ENCODE measurements around the gene C18orf32. TPM values are rescaled to one million over a fixed set of nuclear protein-coding genes. Genes with fewer than 3 reads are reported as not detected.

The C18orf32 gene
- total and polyA plus RNA-seq, 2 of the 13 experiments (the other 11 are each of a cell fraction or from before 2014, with no cell fraction given): 17.6 to 20.6 TPM

DNA sequence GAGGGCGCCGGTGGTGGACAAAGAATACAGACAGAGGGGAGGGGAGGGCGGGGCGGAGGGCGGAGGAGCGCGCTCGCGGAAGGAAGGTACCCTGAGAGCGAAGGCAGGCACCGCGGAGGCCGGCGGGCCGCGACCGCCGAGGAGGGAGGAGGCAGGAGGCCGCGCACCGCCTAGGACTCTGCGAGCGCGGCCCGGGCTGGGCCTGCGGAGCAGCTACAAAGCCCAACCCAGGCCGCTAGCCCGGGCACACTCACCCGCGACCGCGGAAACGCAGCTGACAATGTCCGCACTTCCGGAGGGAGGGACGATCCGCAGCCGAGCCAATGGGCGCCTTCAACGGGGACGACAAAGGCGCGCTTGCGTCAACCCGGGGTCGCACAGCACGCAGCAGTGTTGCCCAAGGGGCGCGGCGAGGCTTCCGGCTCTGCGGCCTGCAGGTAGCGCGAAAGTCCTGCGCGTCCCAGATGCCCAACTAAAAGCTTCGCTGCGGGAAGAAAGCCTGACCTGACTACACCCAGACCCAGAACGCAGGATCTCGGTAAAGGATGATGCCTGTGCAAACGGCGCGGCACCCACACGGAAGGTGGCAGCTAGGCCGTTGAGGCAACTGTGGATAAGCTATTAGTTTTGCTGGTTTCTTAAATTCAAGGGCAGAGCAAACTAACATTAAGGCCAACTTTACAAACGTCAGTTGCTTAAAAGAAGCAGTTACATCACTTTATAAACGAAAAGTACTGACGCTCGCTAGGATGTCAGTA is at the start of gene C18orf32 (continued):
- TF ChIP-seq, protein P1, sequence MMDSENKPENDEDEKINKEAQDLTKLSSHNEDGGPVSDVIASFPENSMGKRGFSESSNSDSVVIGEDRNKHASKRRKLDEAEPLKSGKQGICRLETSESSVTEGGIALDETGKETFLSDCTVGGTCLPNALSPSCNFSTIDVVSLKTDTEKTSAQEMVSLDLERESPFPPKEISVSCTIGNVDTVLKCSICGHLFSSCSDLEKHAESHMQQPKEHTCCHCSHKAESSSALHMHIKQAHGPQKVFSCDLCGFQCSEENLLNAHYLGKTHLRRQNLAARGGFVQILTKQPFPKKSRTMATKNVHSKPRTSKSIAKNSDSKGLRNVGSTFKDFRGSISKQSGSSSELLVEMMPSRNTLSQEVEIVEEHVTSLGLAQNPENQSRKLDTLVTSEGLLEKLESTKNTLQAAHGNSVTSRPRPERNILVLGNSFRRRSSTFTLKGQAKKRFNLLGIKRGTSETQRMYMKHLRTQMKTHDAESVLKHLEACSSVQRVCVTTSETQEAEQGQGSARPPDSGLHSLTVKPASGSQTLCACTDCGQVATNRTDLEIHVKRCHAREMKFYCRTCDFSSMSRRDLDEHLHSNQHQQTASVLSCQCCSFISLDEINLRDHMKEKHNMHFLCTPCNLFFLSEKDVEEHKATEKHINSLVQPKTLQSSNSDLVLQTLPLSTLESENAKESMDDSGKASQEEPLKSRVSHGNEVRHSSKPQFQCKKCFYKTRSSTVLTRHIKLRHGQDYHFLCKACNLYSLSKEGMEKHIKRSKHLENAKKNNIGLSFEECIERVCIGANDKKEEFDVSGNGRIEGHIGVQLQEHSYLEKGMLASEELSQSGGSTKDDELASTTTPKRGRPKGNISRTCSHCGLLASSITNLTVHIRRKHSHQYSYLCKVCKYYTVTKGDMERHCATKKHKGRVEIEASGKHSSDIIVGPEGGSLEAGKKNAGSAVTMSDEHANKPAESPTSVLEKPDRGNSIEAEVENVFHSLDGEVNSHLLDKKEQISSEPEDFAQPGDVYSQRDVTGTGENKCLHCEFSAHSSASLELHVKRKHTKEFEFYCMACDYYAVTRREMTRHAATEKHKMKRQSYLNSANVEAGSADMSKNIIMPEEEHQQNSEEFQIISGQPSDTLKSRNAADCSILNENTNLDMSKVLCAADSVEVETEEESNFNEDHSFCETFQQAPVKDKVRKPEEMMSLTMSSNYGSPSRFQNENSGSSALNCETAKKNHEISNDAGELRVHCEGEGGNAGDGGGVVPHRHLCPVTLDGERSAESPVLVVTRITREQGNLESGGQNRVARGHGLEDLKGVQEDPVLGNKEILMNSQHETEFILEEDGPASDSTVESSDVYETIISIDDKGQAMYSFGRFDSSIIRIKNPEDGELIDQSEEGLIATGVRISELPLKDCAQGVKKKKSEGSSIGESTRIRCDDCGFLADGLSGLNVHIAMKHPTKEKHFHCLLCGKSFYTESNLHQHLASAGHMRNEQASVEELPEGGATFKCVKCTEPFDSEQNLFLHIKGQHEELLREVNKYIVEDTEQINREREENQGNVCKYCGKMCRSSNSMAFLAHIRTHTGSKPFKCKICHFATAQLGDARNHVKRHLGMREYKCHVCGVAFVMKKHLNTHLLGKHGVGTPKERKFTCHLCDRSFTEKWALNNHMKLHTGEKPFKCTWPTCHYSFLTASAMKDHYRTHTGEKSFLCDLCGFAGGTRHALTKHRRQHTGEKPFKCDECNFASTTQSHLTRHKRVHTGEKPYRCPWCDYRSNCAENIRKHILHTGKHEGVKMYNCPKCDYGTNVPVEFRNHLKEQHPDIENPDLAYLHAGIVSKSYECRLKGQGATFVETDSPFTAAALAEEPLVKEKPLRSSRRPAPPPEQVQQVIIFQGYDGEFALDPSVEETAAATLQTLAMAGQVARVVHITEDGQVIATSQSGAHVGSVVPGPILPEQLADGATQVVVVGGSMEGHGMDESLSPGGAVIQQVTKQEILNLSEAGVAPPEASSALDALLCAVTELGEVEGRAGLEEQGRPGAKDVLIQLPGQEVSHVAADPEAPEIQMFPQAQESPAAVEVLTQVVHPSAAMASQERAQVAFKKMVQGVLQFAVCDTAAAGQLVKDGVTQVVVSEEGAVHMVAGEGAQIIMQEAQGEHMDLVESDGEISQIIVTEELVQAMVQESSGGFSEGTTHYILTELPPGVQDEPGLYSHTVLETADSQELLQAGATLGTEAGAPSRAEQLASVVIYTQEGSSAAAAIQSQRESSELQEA (CRISPR knock-in tag; IDR thresholded peaks at IDR 0.05; ENCODE audit: not compliant biosample characterization): no peak
- TF ChIP-seq, protein P2, sequence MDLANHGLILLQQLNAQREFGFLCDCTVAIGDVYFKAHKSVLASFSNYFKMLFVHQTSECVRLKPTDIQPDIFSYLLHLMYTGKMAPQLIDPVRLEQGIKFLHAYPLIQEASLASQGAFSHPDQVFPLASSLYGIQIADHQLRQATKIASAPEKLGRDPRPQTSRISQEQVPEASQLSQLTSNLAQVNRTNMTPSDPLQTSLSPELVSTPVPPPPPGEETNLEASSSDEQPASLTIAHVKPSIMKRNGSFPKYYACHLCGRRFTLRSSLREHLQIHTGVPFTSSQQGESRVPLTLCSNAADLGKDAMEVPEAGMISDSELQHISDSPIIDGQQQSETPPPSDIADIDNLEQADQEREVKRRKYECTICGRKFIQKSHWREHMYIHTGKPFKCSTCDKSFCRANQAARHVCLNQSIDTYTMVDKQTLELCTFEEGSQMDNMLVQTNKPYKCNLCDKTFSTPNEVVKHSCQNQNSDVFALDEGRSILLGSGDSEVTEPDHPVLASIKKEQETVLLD (CRISPR knock-in tag; IDR thresholded peaks at IDR 0.05; ENCODE audit: low read depth): 0 out of 2 replicates have a peak, but pooled peaks have one; percentile 51
- TF ChIP-seq, protein P3, sequence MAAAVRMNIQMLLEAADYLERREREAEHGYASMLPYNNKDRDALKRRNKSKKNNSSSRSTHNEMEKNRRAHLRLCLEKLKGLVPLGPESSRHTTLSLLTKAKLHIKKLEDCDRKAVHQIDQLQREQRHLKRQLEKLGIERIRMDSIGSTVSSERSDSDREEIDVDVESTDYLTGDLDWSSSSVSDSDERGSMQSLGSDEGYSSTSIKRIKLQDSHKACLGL (CRISPR knock-in tag; IDR thresholded peaks at IDR 0.05): peak; percentile 82
- peak; percentile 44; the same call in 1 of the 2 replicates for TF ChIP-seq HOXA9 (CRISPR knock-in tag; IDR thresholded peaks at IDR 0.05; ENCODE audit: borderline replicate concordance)
- 0 out of 2 replicates have a peak, but pooled peaks have one; percentile 34 for TF ChIP-seq KDM3A (CRISPR knock-in tag; IDR thresholded peaks at IDR 0.05; ENCODE audit: low read depth)
- TF ChIP-seq, protein P4, sequence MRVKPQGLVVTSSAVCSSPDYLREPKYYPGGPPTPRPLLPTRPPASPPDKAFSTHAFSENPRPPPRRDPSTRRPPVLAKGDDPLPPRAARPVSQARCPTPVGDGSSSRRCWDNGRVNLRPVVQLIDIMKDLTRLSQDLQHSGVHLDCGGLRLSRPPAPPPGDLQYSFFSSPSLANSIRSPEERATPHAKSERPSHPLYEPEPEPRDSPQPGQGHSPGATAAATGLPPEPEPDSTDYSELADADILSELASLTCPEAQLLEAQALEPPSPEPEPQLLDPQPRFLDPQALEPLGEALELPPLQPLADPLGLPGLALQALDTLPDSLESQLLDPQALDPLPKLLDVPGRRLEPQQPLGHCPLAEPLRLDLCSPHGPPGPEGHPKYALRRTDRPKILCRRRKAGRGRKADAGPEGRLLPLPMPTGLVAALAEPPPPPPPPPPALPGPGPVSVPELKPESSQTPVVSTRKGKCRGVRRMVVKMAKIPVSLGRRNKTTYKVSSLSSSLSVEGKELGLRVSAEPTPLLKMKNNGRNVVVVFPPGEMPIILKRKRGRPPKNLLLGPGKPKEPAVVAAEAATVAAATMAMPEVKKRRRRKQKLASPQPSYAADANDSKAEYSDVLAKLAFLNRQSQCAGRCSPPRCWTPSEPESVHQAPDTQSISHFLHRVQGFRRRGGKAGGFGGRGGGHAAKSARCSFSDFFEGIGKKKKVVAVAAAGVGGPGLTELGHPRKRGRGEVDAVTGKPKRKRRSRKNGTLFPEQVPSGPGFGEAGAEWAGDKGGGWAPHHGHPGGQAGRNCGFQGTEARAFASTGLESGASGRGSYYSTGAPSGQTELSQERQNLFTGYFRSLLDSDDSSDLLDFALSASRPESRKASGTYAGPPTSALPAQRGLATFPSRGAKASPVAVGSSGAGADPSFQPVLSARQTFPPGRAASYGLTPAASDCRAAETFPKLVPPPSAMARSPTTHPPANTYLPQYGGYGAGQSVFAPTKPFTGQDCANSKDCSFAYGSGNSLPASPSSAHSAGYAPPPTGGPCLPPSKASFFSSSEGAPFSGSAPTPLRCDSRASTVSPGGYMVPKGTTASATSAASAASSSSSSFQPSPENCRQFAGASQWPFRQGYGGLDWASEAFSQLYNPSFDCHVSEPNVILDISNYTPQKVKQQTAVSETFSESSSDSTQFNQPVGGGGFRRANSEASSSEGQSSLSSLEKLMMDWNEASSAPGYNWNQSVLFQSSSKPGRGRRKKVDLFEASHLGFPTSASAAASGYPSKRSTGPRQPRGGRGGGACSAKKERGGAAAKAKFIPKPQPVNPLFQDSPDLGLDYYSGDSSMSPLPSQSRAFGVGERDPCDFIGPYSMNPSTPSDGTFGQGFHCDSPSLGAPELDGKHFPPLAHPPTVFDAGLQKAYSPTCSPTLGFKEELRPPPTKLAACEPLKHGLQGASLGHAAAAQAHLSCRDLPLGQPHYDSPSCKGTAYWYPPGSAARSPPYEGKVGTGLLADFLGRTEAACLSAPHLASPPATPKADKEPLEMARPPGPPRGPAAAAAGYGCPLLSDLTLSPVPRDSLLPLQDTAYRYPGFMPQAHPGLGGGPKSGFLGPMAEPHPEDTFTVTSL (CRISPR knock-in tag; IDR thresholded peaks at IDR 0.05; ENCODE audit: borderline replicate concordance): peak; percentile 68; the same call in 1 of the 2 replicates
- TF ChIP-seq, protein P5, sequence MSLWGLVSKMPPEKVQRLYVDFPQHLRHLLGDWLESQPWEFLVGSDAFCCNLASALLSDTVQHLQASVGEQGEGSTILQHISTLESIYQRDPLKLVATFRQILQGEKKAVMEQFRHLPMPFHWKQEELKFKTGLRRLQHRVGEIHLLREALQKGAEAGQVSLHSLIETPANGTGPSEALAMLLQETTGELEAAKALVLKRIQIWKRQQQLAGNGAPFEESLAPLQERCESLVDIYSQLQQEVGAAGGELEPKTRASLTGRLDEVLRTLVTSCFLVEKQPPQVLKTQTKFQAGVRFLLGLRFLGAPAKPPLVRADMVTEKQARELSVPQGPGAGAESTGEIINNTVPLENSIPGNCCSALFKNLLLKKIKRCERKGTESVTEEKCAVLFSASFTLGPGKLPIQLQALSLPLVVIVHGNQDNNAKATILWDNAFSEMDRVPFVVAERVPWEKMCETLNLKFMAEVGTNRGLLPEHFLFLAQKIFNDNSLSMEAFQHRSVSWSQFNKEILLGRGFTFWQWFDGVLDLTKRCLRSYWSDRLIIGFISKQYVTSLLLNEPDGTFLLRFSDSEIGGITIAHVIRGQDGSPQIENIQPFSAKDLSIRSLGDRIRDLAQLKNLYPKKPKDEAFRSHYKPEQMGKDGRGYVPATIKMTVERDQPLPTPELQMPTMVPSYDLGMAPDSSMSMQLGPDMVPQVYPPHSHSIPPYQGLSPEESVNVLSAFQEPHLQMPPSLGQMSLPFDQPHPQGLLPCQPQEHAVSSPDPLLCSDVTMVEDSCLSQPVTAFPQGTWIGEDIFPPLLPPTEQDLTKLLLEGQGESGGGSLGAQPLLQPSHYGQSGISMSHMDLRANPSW (CRISPR knock-in tag; IDR thresholded peaks at IDR 0.05; ENCODE audit: borderline replicate concordance): peak; percentile 87; the same call in 1 of the 2 replicates

Measured in HepG2 (cell line).